ENCODE measurements around the gene C13orf46.

Gene C13orf46

GRCh38 chr13:113970810-113971470, 2.9 kb downstream of the C13orf46 start:
- no peak for DNase-seq (ENCODE audit: low read depth)

- no peak for DNase-seq (ENCODE audit: low read depth)
These were observed 3.8 kb downstream of the C13orf46 start for GRCh38 chr13:113969973-113970611.

GRCh38 chr13:113969311-113969972, 4.4 kb downstream of the C13orf46 start:
- no peak for DNase-seq (ENCODE audit: low read depth)

- no peak for DNase-seq (ENCODE audit: low read depth)
These were observed 5.2 kb downstream of the C13orf46 start for GRCh38 chr13:113968463-113969310.

- no peak for DNase-seq (ENCODE audit: low read depth)
These were observed 6.0 kb downstream of the C13orf46 start for GRCh38 chr13:113967729-113968462.

GRCh38 chr13:113967206-113967720, 6.6 kb downstream of the C13orf46 start:
- no peak for DNase-seq (ENCODE audit: low read depth)

GRCh38 chr13:113965968-113966884, 7.7 kb downstream of the C13orf46 start:
- DNase-seq (ENCODE audit: low read depth) = no peak

GRCh38 chr13:113965383-113965874, 8.4 kb downstream of the C13orf46 start:
- no peak for DNase-seq (ENCODE audit: low read depth)

GRCh38 chr13:113964251-113964995, 9.5 kb downstream of the C13orf46 start:
- no peak for DNase-seq (ENCODE audit: low read depth)

GRCh38 chr13:113963376-113963775, 10.5 kb downstream of the C13orf46 start:
- DNase-seq (ENCODE audit: low read depth) = no peak

GRCh38 chr13:113962975-113963374, 10.9 kb downstream of the C13orf46 start:
- no peak for DNase-seq (ENCODE audit: low read depth)

- DNase-seq (ENCODE audit: low read depth) = no peak
These were observed 11.5 kb downstream of the C13orf46 start for GRCh38 chr13:113962386-113962785.

GRCh38 chr13:113960276-113960948, 13.5 kb downstream of the C13orf46 start:
- no peak for DNase-seq (ENCODE audit: low read depth)

GRCh38 chr13:113959198-113959597, 14.7 kb downstream of the C13orf46 start:
- DNase-seq (ENCODE audit: low read depth) = no peak

GRCh38 chr13:113958373-113958772, 15.5 kb downstream of the C13orf46 start:
- DNase-seq (ENCODE audit: low read depth) = no peak

- DNase-seq (ENCODE audit: low read depth) = no peak
These were observed 17.3 kb downstream of the C13orf46 start for GRCh38 chr13:113956571-113956970.

GRCh38 chr13:113955691-113956090, 18.2 kb downstream of the C13orf46 start:
- no peak for DNase-seq (ENCODE audit: low read depth)

- no peak for DNase-seq (ENCODE audit: low read depth)
These were observed 18.6 kb downstream of the C13orf46 start for GRCh38 chr13:113955235-113955634.
